GM23338 (cell line): Measurements from ENCODE around the gene DAAM1.

Experiments used
- CREB1 ChIP-seq: fragments of 250-450 bp; sonication (Bioruptor Pico); IDR thresholded peaks from 2 replicates; pipeline ENCODE4 v1.5.0; 2020; ENCODE audit warnings: low read depth, mild to moderate bottlenecking, moderate library complexity
- EZH2 ChIP-seq: fragments of 200-600 bp; sonication (generic); IDR thresholded peaks from one replicate; pipeline ENCODE4 v1.8.0; 2017; ENCODE audit warnings: antibody characterized with exemption, mild to moderate bottlenecking, low read depth; ENCODE audit not compliant: unreplicated experiment
- EZH2phosphoT487 ChIP-seq: fragments of 200-600 bp; sonication (generic); IDR thresholded peaks from one replicate; pipeline ENCODE4 v1.8.1; 2018; ENCODE audit warnings: antibody characterized with exemption; ENCODE audit not compliant: unreplicated experiment
- POLR2AphosphoS5 ChIP-seq: IDR thresholded peaks from 2 replicates; pipeline ENCODE4 v1.6.1; 2016; ENCODE audit warnings: antibody characterized with exemption, low read depth
- REST ChIP-seq: IDR thresholded peaks from one replicate; pipeline ENCODE4 v1.6.1; 2018; ENCODE audit warnings: antibody characterized with exemption; ENCODE audit not compliant: unreplicated experiment
- STAT1 ChIP-seq: IDR thresholded peaks from one replicate; pipeline ENCODE4 v1.6.1; 2016; ENCODE audit warnings: antibody characterized with exemption; ENCODE audit not compliant: unreplicated experiment
- TF ChIP-seq, protein P1 (sequence below), 2 experiments: fragments of 200-600 bp in 1 of 2; sonication (generic) in 1 of 2; conservative IDR thresholded peaks; 2 replicates each; pipeline versions ENCODE4 v1.5.1 to v1.6.1; 2016 to 2017; ENCODE audit warnings: antibody characterized with exemption in 2 of 2, low read depth in 2 of 2, mild to moderate bottlenecking in 2 of 2, moderate library complexity in 1 of 2
- TF ChIP-seq, protein P2 (sequence below): IDR thresholded peaks from 2 replicates; pipeline ENCODE4 v1.6.1; 2016; ENCODE audit warnings: antibody characterized with exemption

- TF ChIP-seq, protein P1, sequence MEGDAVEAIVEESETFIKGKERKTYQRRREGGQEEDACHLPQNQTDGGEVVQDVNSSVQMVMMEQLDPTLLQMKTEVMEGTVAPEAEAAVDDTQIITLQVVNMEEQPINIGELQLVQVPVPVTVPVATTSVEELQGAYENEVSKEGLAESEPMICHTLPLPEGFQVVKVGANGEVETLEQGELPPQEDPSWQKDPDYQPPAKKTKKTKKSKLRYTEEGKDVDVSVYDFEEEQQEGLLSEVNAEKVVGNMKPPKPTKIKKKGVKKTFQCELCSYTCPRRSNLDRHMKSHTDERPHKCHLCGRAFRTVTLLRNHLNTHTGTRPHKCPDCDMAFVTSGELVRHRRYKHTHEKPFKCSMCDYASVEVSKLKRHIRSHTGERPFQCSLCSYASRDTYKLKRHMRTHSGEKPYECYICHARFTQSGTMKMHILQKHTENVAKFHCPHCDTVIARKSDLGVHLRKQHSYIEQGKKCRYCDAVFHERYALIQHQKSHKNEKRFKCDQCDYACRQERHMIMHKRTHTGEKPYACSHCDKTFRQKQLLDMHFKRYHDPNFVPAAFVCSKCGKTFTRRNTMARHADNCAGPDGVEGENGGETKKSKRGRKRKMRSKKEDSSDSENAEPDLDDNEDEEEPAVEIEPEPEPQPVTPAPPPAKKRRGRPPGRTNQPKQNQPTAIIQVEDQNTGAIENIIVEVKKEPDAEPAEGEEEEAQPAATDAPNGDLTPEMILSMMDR (conservative IDR thresholded peaks at IDR 0.05; ENCODE audit: low read depth in 2 of 2): no peak
- TF ChIP-seq, protein P2, sequence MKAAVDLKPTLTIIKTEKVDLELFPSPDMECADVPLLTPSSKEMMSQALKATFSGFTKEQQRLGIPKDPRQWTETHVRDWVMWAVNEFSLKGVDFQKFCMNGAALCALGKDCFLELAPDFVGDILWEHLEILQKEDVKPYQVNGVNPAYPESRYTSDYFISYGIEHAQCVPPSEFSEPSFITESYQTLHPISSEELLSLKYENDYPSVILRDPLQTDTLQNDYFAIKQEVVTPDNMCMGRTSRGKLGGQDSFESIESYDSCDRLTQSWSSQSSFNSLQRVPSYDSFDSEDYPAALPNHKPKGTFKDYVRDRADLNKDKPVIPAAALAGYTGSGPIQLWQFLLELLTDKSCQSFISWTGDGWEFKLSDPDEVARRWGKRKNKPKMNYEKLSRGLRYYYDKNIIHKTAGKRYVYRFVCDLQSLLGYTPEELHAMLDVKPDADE: no peak
- TF ChIP-seq REST (no peak), POLR2AphosphoS5 (no peak), STAT1 (no peak), EZH2 (no peak), EZH2phosphoT487 (no peak), CREB1 (CRISPR knock-in tag) (no peak)
Observed at GRCh38 chr14:59247801-59248584, 59.5 kb downstream of the DAAM1 start.
